ACC112 (cell line): ENCODE data around the gene DLG2.

ENCODE experiments used
- H2AFZ ChIP-seq: fragments of 200-600 bp; sonication (generic); one replicate; pipeline ENCODE4 v1.6.0; 2017; ENCODE audit warnings: antibody characterized with exemption, low read length; ENCODE audit not compliant: unreplicated experiment
- H3K27ac ChIP-seq: fragments of 200-600 bp; sonication (generic); 2 replicates; pipeline ENCODE4 v1.5.1; 2014; ENCODE audit warnings: low read depth, mild to moderate bottlenecking, antibody characterized with exemption, low read length, moderate library complexity
- H3K27me3 ChIP-seq: fragments of 200-600 bp; sonication (generic); 2 replicates; pipeline ENCODE4 v1.6.1; 2014; ENCODE audit warnings: mild to moderate bottlenecking, antibody characterized with exemption, low read length, moderate library complexity, mixed read lengths; ENCODE audit not compliant: insufficient read depth
- H3K36me3 ChIP-seq: fragments of 200-600 bp; sonication (generic); 2 replicates; pipeline ENCODE4 v1.6.1; 2016; ENCODE audit warnings: mild to moderate bottlenecking, antibody characterized with exemption, low read length, moderate library complexity, mixed read lengths; ENCODE audit not compliant: insufficient read depth
- H3K4me1 ChIP-seq: fragments of 200-600 bp; sonication (generic); one replicate; pipeline ENCODE4 v1.6.1; 2016; ENCODE audit warnings: low read length, mixed read lengths; ENCODE audit not compliant: insufficient read depth, unreplicated experiment, control insufficient read depth
- H3K4me3 ChIP-seq: fragments of 200-600 bp; sonication (generic); 2 replicates; pipeline ENCODE4 v1.5.1; 2014; ENCODE audit warnings: mild to moderate bottlenecking, low read depth, low read length
- H3K79me2 ChIP-seq: fragments of 200-600 bp; sonication (generic); one replicate; pipeline ENCODE4 v1.6.0; 2016; ENCODE audit warnings: low read length; ENCODE audit not compliant: control insufficient read depth, unreplicated experiment, insufficient read depth

DLG2 gene

DNA sequence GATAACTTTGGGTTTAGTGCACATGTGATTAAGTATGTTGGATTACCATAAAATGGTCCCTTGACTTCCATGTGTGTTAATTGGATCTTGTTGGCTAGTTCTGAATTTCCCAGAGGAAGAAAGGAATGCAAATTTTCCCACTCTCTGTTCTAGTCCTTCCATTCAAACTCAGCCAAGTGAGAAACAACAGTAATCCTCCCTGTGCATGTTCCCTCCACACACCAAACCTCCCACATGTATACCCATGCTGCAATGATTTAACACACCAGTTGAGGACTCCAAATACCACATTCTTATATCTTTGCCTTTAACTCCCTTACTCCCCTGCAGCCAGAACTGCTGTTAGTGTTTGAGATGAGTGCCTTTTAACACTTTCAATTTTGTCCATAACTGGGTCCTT lies 1158.9 kb downstream of the DLG2 start:
- Histone ChIP-seq H3K4me1 (peaks cover 7% of the 10 kb centered on the region), H2AFZ (no peak overlapping the region), H3K79me2 (no peaks in the 10 kb centered on the region), H3K36me3 (no peaks in the 10 kb centered on the region), H3K27me3 (no peaks in the 10 kb centered on the region), H3K4me3 (no peak overlapping the region), H3K27ac (no peak overlapping the region)

DNA sequence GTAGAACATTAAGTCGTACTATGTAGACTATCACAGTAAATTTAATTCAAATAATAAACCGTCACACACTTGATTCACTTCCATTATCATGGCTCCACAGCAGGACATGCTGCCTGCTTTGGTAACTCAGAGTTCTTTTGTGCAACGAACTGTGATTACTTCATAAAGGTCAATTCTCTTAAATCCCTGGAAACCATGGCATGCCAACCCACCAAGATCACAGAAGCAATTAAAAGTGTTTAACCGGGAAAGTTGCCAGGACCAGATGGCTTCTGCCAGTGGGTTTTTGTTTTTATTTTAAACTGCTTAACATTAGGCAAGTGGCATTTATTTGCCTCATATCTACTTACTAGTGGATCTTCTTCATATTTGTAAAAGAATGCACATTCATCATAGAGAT lies 1162.1 kb downstream of the DLG2 start:
- no peak overlapping the region for H3K27ac ChIP-seq
- H3K79me2 ChIP-seq, result no peaks in the 10 kb centered on the region
- no peaks in the 10 kb centered on the region for H3K27me3 ChIP-seq
- H2AFZ ChIP-seq, result no peak overlapping the region
- H3K4me3 ChIP-seq, result no peak overlapping the region
- no peaks in the 10 kb centered on the region for H3K36me3 ChIP-seq
- H3K4me1 ChIP-seq, result peaks cover 18% of the 10 kb centered on the region

DNA sequence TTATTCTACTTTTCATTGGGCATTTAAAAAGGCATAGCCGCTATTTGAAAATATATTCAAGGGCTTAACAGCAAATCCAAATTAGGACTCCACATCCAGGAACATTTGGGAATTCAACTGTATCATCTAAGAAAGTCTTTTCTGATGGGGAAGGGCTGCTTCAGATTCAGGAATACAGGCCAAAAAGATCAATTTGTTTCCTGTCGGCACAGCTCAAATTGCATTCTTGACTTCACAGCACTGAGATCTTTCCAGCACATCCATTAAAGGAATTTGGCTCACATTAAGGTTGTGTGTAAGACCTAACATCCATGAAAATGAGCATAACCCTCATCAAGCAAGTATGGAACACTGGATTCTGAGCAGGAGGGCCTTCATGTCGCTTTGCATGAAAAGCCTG lies 1171.5 kb downstream of the DLG2 start:
- H3K79me2 ChIP-seq, result no peaks in the 10 kb centered on the region
- no peaks in the 10 kb centered on the region for H3K27me3 ChIP-seq
- H3K4me1 ChIP-seq, result no peaks in the 10 kb centered on the region
- H3K27ac ChIP-seq, result no peak overlapping the region
- H3K36me3 ChIP-seq, result no peaks in the 10 kb centered on the region
- H2AFZ ChIP-seq, result no peak overlapping the region
- no peak overlapping the region for H3K4me3 ChIP-seq

DNA sequence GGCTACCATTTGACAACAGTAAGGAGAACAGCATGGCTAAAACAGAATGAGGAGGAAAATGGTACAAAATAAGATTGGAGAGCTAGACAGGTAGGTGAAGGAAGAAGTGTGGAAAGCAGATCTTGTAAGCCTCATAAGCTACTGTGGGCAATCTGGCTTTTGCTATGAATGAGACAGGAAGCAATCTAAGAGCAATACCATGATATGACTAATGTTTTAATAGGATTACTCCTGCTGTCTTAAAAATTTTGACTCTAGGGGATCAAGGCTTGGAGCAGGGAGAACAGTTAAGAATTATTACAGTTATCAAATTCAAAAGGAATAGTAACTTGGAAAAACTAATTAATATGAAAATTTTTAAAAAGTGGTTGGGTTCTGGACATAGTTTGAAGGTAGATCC lies 1174.9 kb downstream of the DLG2 start:
- H2AFZ ChIP-seq, result no peak overlapping the region
- no peak overlapping the region for H3K4me3 ChIP-seq
- no peaks in the 10 kb centered on the region for H3K4me1 ChIP-seq
- H3K79me2 ChIP-seq, result no peaks in the 10 kb centered on the region
- H3K27me3 ChIP-seq, result no peaks in the 10 kb centered on the region
- H3K27ac ChIP-seq, result no peak overlapping the region
- H3K36me3 ChIP-seq, result no peaks in the 10 kb centered on the region

DNA sequence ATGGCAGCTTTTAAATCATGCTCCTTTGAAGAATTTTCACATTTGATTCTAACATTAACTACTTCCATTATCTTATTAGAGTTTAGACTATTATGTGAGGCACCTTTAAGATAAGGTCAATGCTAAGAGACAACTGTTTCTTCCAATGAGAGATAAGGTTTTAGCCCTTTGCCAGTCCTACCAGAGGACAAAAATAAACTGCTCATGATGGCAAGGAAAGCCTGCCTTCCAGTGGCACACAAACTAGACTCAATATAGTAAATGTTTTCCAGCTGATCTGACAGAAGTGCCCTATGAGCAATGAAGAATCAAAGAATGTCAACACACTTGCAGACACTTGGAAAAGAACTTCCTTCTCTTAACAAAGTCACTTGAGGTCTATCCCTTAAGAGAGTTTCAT lies 1188.6 kb downstream of the DLG2 start:
- Histone ChIP-seq H3K4me1 (no peaks in the 10 kb centered on the region), H3K4me3 (no peak overlapping the region), H2AFZ (no peak overlapping the region), H3K27ac (no peak overlapping the region), H3K36me3 (no peaks in the 10 kb centered on the region), H3K79me2 (no peaks in the 10 kb centered on the region), H3K27me3 (peaks cover 39% of the 10 kb centered on the region)

DNA sequence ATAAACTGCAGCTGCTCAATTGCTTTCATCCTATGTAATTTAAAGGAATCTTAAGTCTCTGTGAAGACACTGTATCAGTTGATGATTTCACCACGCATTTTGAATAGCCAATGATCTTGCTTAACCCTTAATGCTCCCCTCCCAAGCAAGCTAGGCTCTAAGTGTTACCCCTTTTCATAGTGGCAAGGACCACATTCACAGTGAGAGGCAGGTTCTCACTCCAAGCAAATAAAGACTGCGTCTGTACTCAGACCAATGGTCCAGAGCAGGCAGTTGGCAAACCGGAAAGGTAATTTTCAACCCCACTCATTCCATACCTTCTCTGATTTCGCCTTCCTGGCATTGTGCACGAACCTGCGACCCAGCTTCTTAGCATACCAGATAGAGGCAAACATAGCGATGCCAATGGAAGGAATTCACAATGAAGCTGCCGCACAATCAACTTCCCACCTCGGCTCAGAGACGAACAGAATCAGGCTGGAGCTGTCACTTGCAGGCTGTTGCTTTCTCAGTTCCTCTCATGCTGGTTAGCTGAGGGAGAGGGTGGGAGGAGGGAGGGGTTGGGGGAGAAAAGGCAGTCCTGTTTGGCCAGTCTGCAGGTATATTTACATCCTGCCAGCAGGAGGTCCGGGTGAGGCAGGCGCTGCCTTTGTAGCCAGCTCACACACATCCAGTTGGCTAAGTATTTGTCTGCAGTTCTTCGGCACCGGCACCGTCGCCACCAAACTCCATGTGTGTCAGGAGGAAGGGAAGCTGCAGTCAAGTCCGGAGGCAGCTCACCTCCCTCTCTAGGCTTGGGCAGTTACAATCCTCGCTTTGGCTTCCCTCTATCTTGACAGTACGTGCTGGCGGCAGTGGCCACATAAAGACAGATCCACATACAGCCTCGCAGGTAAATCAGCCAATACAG lies 1189.8 kb downstream of the DLG2 start:
- Histone ChIP-seq H3K79me2 (no peaks in the 10 kb centered on the region), H2AFZ (no peak overlapping the region), H3K4me3 (no peak overlapping the region), H3K27ac (no peak overlapping the region), H3K36me3 (no peaks in the 10 kb centered on the region), H3K4me1 (no peaks in the 10 kb centered on the region), H3K27me3 (peaks cover 39% of the 10 kb centered on the region)

DNA sequence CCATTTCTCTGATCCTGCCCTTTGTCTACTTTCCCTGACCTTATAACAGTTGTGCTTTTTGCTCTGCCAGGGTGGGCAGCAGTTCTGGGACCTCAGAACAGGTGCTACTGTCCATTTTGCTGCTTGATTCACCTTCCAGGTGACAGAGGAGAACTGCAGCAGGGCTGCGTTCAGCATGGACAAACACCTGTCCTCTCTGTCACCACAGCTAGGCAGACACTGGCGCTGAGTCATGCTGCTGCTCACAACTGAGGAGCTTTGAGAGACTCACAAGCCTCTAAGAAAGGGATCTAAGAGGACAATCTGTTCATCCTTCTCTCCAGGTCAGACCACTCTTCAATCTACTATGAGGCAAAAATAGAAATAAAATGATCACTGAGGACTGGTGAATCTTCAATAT lies 1196.5 kb downstream of the DLG2 start:
- Histone ChIP-seq H3K4me1 (no peaks in the 10 kb centered on the region), H3K27me3 (peaks cover 4% of the 10 kb centered on the region), H2AFZ (no peak overlapping the region), H3K4me3 (no peak overlapping the region), H3K27ac (no peak overlapping the region), H3K79me2 (no peaks in the 10 kb centered on the region), H3K36me3 (no peaks in the 10 kb centered on the region)

DNA sequence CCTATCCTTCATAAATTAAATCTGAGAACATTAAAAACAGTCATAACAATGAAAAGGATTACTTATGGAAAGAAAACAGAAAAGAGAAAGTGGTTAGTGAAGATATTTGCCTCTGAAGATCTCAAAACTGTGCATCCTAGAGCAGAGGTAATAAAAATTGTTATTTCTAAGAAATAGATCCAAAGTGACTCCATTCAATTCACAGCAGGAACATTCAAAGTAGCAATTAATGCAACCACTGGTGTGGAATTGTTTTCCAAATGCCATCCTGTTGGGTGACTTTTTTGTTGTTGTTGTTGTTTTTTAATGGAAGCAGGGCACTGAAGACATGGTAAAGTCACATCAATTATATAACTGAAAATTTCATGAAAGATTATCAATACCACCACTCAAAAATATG lies 1201.5 kb downstream of the DLG2 start:
- 0 out of 2 replicates have a peak, but pooled peaks cover 4% of the 10 kb centered on the region for H3K27me3 ChIP-seq
- H3K4me3 ChIP-seq, result no peak overlapping the region
- H3K36me3 ChIP-seq, result no peaks in the 10 kb centered on the region
- no peak overlapping the region for H2AFZ ChIP-seq
- H3K79me2 ChIP-seq, result no peaks in the 10 kb centered on the region
- no peaks in the 10 kb centered on the region for H3K4me1 ChIP-seq
- H3K27ac ChIP-seq, result no peak overlapping the region

DNA sequence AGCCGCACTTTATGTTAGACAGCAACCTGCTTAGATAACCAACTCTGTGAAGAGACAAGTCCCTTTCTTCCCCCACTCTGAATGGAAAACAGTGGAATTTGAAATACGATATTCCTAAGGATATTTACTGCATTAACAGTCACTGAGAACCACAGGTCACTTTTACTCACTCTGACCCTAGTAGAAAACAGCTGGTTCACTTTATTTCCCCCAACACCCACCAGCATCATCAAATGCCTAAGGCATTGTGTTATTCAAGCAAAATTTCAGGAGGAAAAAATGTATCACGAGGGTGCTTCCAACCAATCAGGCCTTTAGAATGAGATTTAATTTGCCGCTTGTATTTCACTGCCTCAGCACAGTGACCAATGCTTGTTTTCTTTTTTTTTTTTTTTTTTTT lies 1206.9 kb downstream of the DLG2 start:
- Histone ChIP-seq H2AFZ (no peak overlapping the region), H3K36me3 (no peaks in the 10 kb centered on the region), H3K79me2 (no peaks in the 10 kb centered on the region), H3K27me3 (peaks cover 4% of the 10 kb centered on the region; the same call in 1 of the 2 replicates), H3K27ac (no peak overlapping the region), H3K4me1 (no peaks in the 10 kb centered on the region), H3K4me3 (no peak overlapping the region)

DNA sequence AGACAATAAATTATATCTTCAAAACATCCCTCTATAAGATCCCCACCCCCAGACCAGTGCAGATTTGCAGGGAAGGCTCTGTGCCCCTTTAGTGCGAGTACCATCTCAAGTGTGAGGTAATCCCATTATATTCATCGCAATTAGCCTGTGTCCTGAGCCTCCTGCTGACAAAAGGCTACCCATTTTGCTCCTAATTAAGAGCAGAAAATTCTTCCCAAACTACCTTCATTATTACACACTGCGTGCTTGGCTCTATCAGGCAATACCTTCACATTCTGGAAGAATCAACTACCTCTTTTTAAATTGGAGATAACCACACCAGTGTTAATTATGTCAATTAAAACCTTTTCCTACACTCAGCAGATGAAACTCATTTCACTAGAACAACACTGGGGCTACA lies 1207.5 kb downstream of the DLG2 start:
- Histone ChIP-seq H3K4me1 (no peaks in the 10 kb centered on the region), H3K36me3 (no peaks in the 10 kb centered on the region), H3K4me3 (no peak overlapping the region), H3K79me2 (no peaks in the 10 kb centered on the region), H2AFZ (no peak overlapping the region), H3K27me3 (peaks cover 4% of the 10 kb centered on the region; the same call in 1 of the 2 replicates), H3K27ac (no peak overlapping the region)

DNA sequence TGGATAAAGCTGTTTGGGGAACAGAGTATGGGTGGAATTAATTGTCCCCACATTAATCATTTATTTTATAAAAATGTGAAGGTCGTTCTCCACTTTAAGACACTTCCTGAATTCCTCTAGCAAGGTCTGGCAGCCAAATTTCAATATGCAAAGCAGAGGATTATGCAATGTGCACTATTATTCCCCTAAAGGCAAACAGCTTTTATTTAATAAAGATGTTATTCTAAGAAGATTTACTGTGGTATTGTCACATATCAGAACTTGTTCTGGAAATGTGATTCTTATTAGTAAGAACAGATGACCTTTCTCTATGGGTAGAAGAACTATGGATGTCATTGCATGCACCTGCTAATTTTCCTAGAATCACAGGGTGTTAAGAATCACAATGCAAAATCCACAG lies 1212.2 kb downstream of the DLG2 start:
- Histone ChIP-seq H3K27ac (no peak overlapping the region), H3K36me3 (no peaks in the 10 kb centered on the region), H3K4me3 (no peak overlapping the region), H3K27me3 (no peaks in the 10 kb centered on the region; the same call in none of the 2 replicates), H3K4me1 (no peaks in the 10 kb centered on the region), H3K79me2 (no peaks in the 10 kb centered on the region), H2AFZ (no peak overlapping the region)
